ENCODE data around the gene GNB5. TPM values are rescaled to one million over a fixed set of nuclear protein-coding genes. Genes with fewer than 3 reads are reported as not detected.

Gene GNB5

Small RNA genes within 50 kb of the gene (small RNA-seq; reads per million reads assigned to genes)
- gene RF00019 (ENCODE audit: insufficient read depth), result not detected

Measured in mesendoderm (in vitro differentiated cells).